NT2/D1 (cell line): Measurements from ENCODE around the gene NOC2L.

Experiments used
- SUZ12 ChIP-seq: IDR thresholded peaks from 2 replicates; pipeline ENCODE4 v1.6.1; 2011; ENCODE audit not compliant: insufficient read length, insufficient read depth; ENCODE audit errors: extremely low read depth
- YY1 ChIP-seq: IDR thresholded peaks from 2 replicates; pipeline ENCODE4 v1.6.1; 2011; ENCODE audit not compliant: insufficient read length, insufficient read depth
- ZNF274 ChIP-seq: IDR thresholded peaks from 2 replicates; pipeline ENCODE4 v1.6.1; 2011; ENCODE audit warnings: mild to moderate bottlenecking, low read depth, low read length

DNA sequence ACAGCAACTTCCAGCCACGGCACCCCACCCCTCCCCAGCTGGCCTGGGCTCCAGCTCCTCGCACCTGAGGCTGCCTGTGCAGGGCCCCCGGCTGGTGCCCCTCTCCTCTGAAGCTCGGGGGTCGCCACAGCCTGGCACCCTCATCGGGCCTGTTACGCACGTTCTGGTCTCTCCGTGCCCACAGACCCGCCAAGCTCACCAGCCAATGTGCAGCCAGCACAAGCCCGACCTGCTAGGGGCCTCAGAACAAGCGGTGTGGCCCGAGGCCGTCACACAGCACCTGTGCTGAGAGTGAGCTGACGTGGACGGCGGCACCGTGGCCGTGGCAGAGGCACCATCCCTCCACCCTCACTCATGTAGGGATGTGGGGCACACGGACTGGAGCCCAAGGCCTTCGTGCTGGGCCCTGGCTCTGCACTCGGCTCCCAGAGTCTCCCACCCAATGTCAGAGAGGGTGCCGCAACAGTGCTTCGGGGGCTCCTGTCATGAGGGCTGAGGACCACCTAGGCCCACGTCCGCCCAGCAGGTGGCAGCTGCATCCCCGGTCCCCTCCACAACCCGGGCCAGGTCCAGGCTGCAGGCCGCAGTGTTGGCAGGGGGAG, 39.7 kb downstream of the NOC2L start:
- TF ChIP-seq SUZ12: no peak
- TF ChIP-seq ZNF274: no peak
- no peak for TF ChIP-seq YY1
